HG03175 (cell line): ENCODE data around the gene DNAJA2.
A peak's percentile ranks its signal among the peaks of the same experiment; 100 is the strongest.
"Not testable (repeated sequence)": the region's sequence is repeated elsewhere in the genome, so short reads cannot be mapped to it uniquely, and the experiment has no call there.

ENCODE experiments used
- ATAC-seq: cut with Tn5 transposase; IDR thresholded peaks from one replicate; pipeline ENCODE4 v1.9.1; 2021; ENCODE audit warnings: mild to moderate bottlenecking, moderate library complexity; ENCODE audit not compliant: unreplicated experiment

DNAJA2 gene

GRCh38 chr16:46973207-46973995, at the start of gene DNAJA2:
Gene DNAJA2, minus strand, starts transcription at chr16:46973674. Its CDS starts 102 bp downstream, at chr16:46973572.
- peak; percentile 86 for ATAC-seq

DNA sequence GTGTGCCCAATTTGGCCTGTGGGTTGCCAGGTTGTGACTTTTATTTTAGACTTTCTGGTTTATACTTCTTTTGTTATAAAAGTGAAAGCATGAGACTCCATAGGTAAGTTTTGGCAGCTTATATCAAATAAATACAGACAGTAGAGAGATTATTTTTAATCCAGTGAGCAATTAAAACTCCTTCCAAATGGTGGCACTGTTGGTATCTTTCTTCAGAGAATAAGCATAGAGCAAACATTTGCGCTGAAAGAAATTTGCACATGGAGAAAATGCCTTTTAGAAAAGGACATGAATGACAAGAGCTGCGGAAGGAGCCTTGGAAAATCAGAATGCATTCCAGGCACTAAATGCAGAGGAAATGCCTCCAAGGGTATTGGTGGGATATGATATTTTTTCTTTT, 46.1 kb upstream of the DNAJA2 start:
- ATAC-seq = no peak

DNA sequence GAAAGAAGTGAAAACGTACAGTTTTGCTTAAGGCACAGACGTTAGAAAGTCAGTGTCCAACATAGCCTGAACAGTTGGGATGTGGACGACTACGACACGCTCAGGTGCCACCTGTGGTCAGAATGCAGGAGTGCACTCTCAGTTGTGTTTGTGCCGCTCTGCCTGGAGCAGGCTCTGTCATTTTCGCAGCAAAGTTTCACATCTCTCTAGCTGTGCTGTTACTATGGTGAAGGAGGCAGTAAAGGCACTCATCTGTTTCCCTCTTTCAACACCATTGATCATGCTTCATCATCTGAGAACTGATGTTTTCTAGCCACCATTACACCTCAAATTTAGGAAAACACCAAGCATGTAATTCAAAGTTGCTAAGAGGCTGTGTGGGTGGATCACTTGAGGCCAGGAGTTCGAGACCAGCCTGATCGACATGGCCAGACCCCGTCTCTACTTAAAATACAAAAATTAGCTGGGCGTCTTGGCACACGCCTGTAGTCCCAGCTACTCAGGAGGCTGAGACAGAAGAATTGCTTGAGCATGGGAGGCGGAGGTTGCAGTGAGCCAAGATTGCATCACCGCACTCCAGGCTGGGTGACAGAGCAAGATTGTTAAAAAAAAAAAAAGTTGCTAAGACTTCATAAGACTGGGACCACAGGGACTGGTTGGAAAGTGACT, 44.9 kb upstream of the DNAJA2 start:
- peak; percentile 100 for ATAC-seq

DNA sequence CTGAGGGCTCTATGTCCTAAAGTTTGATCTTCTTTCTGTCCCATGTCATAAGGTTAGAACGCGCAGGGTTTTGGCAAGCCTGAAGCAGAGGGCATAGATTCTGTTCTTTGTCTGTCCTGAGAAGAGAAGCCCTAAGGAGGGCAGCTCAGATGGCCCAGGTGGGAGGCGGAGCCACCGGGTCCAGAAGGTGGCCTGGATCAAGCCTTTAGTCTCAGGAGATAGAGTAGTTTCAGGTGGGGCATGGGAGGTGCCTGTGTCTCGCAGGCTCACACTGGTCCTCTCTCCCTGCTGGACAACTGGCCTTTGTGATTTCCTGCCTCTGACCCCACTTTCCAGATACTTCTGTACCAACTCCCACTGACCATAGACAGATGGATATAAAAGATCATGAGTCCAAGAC, 44.2 kb upstream of the DNAJA2 start:
- ATAC-seq = no peak

DNA sequence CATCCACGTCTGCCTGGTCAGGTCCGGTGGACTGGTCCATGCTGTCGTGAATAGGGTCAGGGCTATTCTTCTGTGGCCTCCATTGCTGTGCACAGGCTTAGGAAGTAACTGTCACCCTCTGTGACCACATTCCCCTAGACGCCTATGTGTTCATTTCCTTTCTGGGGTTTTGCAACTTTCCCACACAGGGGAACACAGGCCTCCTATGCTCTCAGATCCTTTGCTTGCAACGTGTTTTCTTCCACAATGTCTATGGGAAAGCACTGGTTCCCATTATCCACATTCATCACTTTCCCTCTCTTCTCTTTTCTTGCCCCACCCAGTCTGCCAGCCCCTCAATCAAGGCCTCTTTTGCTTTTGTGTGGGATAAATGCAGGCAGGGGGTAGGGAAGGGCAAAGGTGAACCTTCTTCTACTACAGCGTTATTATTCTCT, 43.2 kb upstream of the DNAJA2 start:
- peak; percentile 40 for ATAC-seq

GRCh38 chr16:47013910-47014309, 40.4 kb upstream of the DNAJA2 start:
- ATAC-seq = no peak

DNA sequence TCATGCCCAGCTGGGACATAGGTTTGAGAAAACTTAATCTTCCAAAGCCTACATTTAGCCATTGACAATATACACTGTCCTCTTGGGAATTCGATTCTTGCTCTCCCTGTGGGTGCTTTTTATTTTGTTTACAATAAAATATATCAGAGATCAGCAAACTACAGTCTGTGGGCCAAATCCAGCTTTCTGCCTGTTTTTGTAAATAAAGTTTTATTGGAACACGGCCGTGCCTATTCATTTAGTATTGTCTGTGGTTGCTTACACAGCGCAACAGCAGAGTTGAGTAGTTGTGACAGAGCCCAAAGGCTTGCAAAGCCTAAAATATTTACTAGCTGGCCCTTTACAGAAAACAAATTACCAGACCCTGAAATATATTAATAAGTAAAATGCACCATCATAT, 39.7 kb upstream of the DNAJA2 start:
- ATAC-seq = no peak

- ATAC-seq = not testable (repeated sequence)
These were observed 37.3 kb upstream of the DNAJA2 start for GRCh38 chr16:47010812-47011211.

GRCh38 chr16:47008612-47009011, 35.1 kb upstream of the DNAJA2 start:
- ATAC-seq = no peak

DNA sequence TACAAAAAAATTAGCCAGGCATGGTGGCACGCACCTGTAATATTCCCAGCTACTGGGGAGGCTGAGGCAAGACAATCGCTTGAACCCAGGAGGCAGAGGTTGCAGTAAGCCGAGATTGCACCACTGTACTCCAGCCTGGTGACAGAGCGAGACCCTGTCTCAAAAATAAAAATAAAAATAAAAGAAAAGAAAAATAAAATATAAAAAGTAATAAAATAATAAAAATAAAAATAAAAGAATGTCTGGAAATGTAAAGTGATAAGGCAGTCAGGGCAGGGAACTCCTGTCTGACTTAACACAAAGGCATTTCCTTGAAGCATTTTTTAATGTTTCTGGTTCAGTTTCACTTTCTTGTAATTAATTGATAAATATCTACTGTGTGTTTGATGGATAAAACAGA, 34.7 kb upstream of the DNAJA2 start:
- no peak for ATAC-seq

GRCh38 chr16:47004652-47005051, 31.2 kb upstream of the DNAJA2 start:
- ATAC-seq = no peak

DNA sequence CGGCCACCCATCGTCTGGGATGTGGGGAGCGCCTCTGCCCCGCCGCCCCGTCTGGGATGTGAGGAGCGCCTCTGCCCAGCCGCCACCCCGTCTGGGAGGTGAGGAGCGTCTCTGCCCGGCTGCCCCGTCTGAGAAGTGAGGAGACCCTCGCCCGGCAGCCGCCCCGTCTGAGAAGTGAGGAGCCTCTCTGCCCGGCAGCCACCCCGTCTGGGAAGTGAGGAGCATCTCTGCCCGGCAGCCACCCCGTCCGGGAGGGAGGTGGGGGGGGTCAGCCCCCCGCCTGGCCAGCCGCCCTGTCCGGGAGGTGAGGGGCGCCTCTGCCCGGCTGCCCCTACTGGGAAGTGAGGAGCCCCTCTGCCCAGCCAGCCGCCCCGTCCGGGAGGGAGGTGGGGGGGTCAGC, 26.6 kb upstream of the DNAJA2 start:
- ATAC-seq = not testable (repeated sequence)

- no peak for ATAC-seq
These were observed 24.4 kb upstream of the DNAJA2 start for GRCh38 chr16:46997844-46998243.

- no peak for ATAC-seq
These were observed 23.5 kb upstream of the DNAJA2 start for GRCh38 chr16:46996952-46997458.

DNA sequence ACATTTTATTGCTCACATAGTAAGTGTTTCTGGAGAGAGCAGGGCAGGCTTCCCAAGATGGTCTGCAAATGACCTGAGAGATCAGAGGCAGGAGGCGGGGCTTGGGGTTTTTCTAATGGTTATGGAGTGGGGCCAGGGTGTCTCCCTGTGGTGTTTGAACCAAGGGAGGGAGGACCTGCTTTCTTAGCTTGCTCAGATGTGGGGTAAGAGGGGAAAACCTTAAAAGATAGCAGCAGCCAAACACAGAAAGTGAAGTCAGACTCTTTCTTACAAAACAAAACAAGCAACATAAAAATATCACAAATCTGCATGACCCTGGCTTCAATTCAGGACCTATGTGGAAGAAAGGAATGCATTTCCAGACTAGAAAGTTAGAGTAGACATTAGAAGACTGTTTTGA, 22.9 kb upstream of the DNAJA2 start:
- no peak for ATAC-seq

DNA sequence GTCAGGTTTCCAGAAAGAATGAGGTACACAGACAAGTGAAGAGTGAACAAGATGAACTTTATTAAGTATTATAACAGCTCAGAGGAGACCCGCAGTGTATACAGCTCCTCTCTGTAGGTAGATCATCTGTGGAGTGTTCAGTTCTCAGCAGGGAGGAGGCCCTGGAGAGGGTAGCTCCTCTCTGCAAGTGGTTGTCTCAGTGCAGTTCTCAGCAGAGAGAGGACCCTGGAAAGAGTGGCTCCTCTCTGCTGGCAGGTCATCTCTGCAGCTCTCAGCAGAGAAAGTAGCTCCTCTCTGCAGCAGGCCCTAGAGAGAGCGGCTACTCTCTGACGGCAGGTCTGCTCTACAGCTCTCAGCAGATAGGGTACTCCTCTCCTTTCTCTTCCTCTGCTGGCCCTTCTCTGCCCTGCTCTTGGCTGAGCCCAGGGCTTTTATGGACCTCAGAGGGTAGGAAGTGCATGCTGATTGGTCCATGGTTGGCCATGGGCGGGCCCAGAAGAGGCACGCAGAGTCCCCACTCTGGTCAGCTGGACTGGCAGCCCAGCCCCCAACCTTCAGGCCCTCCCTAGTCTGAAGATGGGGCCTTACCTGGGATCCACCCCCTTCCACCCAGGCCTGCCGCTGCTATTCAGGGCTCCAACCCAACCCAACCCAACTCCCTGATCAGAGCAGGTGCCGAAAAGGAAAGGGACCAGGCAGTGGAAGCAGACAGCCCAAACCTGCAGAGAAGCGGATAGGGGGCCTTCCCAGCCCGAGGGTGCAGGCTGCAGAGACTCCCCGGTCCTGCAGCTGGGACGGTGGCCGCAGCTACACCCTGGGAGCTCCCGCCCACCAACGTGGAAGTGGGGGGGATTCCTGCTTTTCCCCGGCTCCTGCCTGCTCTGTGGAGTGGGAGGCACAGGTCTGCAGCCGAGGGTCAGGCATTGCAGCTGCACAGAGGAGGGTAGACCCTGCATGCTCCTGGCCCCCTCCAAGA, 18.5 kb upstream of the DNAJA2 start:
- no peak for ATAC-seq

- no peak for ATAC-seq
These were observed 13.4 kb upstream of the DNAJA2 start for GRCh38 chr16:46986896-46987295.

GRCh38 chr16:46986438-46986837, 13.0 kb upstream of the DNAJA2 start:
- no peak for ATAC-seq

DNA sequence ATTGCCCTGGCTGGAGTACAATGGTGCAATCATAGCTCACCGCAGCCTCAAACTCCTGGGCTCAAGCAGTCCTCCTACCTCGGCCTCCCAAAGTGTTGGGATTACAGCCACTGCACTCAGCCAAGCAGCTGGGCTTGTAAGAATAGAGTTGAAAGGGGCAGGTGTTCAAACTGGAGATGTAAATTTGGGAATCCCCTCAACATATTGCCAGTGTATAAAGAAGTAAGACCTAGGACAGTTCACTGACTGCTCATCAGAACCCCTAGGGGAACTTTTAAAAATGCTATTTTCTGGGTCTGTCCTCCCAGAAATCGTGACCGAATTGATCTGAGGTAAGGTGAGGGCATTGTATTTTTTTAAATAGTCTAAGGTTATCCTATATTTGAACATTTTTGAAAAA, 8.9 kb upstream of the DNAJA2 start:
- no peak for ATAC-seq

GRCh38 chr16:46980926-46981325, 7.5 kb upstream of the DNAJA2 start:
- no peak for ATAC-seq

- ATAC-seq = no peak
These were observed 3.1 kb upstream of the DNAJA2 start for GRCh38 chr16:46976550-46976949.
